K562 (cell line): Measurements from ENCODE around the gene HOXC4. TPM values are rescaled to one million over a fixed set of nuclear protein-coding genes. Genes with fewer than 3 reads are reported as not detected.
A peak's percentile ranks its signal among the peaks of the same experiment; 100 is the strongest.

ENCODE experiments used
- RAD21 ChIP-seq, 2 experiments: fragments of 250-450 bp in 1 of 2; fragments of 450-650 bp in 1 of 2; sonication (Bioruptor Pico) in 1 of 2; formaldehyde crosslinking in 1 of 2; IDR thresholded peaks in 1 of 2; conservative IDR thresholded peaks in 1 of 2; 2 replicates each; pipeline versions ENCODE4 v1.4.0 to v1.8.0; 2020 to 2022; ENCODE audit warnings: mild to moderate bottlenecking in 2 of 2, moderate library complexity in 1 of 2
- polyA plus RNA-seq, 8 experiments: library from polyadenylated mRNA; depleted of rRNA in 4 of 8; stranded (reverse) in 5 of 8; unstranded in 3 of 8; fragments of >200 nt; fragmentation: Nextera tagmentation in 2 of 8; fragmentation: Illumina TruSeq in 1 of 8; extraction: Ambion mirVana in 2 of 8; extraction: Trizol in 1 of 8; gene quantifications; 2 replicates each; pipeline versions ENCODE4 v1.2.1 to v1.2.3, GENCODE V29; 2011 to 2014; ENCODE audit warnings: inconsistent platforms in 1 of 8, missing spikeins in 1 of 8
- total RNA-seq, 7 experiments: library from RNA; depleted of rRNA in 6 of 7; stranded (reverse); fragments of >200 nt in 6 of 7; fragmentation: Illumina TruSeq in 2 of 7; extraction: Trizol in 2 of 7; gene quantifications; 2 replicates each; pipeline versions ENCODE4 v1.2.1 to v1.2.3, GENCODE V29; 2011 to 2021; ENCODE audit warnings: low replicate concordance in 1 of 7
- TF ChIP-seq, protein P1 (sequence below): sonication (generic); formaldehyde crosslinking; IDR thresholded peaks from 2 replicates; pipeline ENCODE4 v1.8.0; 2022; ENCODE audit warnings: mild to moderate bottlenecking, missing genetic modification reagents, borderline replicate concordance
- TF ChIP-seq, protein P2 (sequence below): fragments of 450-650 bp; IDR thresholded peaks from 2 replicates; pipeline ENCODE4 v1.6.1; 2016; ENCODE audit warnings: mild to moderate bottlenecking, moderate library complexity

Gene HOXC4
- total and polyA plus RNA-seq, 9 of the 15 experiments (the other 6 are each of a cell fraction or from before 2014, with no cell fraction given), result 0.06 to 1.5 (median 0.44) TPM; not detected in 1

DNA sequence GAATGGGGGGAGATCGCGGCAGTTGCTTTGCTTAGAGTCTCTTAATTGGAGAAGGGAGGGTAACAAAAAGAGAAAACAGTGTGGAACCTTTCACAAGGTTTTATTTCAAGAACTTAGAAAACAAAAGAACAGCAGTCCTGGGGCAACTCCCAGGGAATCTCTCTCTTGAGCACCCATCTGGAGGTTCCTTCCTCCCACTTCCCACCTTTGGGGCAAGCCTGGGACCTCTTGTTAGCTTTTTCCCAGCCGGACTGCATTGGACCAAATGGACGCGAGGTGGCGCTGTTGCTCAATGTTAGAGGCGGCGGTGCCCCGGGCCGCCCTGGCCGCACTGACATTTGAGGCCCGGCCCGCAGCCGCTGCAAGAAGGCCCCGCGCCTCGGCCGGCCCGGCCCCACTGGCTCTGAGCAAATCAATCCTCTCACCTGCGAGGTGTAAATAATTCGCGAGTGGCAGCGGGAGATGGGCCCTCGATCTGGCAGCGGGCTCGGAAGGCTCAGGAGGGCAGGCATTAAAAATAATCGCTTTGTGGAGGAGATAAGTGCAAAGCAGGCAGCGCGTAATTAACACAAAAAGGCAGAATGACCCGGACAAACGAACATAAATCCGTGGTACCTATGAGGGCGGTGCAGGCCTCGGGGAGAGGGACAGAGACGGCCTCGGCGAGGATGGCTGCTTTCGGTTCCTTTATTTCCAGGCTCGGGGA is 47.6 kb upstream of the HOXC4 start (continued):
- TF ChIP-seq, protein P1, sequence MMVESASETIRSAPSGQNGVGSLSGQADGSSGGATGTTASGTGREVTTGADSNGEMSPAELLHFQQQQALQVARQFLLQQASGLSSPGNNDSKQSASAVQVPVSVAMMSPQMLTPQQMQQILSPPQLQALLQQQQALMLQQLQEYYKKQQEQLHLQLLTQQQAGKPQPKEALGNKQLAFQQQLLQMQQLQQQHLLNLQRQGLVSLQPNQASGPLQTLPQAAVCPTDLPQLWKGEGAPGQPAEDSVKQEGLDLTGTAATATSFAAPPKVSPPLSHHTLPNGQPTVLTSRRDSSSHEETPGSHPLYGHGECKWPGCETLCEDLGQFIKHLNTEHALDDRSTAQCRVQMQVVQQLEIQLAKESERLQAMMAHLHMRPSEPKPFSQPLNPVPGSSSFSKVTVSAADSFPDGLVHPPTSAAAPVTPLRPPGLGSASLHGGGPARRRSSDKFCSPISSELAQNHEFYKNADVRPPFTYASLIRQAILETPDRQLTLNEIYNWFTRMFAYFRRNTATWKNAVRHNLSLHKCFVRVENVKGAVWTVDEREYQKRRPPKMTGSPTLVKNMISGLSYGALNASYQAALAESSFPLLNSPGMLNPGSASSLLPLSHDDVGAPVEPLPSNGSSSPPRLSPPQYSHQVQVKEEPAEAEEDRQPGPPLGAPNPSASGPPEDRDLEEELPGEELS (CRISPR knock-in tag), result no peak
- peak; percentile 96 to 98 for TF ChIP-seq RAD21 (CRISPR knock-in tag; conservative IDR thresholded peaks at IDR 0.05 in 1 of 2, IDR thresholded peaks at IDR 0.05 in 1 of 2)
- TF ChIP-seq, protein P2, sequence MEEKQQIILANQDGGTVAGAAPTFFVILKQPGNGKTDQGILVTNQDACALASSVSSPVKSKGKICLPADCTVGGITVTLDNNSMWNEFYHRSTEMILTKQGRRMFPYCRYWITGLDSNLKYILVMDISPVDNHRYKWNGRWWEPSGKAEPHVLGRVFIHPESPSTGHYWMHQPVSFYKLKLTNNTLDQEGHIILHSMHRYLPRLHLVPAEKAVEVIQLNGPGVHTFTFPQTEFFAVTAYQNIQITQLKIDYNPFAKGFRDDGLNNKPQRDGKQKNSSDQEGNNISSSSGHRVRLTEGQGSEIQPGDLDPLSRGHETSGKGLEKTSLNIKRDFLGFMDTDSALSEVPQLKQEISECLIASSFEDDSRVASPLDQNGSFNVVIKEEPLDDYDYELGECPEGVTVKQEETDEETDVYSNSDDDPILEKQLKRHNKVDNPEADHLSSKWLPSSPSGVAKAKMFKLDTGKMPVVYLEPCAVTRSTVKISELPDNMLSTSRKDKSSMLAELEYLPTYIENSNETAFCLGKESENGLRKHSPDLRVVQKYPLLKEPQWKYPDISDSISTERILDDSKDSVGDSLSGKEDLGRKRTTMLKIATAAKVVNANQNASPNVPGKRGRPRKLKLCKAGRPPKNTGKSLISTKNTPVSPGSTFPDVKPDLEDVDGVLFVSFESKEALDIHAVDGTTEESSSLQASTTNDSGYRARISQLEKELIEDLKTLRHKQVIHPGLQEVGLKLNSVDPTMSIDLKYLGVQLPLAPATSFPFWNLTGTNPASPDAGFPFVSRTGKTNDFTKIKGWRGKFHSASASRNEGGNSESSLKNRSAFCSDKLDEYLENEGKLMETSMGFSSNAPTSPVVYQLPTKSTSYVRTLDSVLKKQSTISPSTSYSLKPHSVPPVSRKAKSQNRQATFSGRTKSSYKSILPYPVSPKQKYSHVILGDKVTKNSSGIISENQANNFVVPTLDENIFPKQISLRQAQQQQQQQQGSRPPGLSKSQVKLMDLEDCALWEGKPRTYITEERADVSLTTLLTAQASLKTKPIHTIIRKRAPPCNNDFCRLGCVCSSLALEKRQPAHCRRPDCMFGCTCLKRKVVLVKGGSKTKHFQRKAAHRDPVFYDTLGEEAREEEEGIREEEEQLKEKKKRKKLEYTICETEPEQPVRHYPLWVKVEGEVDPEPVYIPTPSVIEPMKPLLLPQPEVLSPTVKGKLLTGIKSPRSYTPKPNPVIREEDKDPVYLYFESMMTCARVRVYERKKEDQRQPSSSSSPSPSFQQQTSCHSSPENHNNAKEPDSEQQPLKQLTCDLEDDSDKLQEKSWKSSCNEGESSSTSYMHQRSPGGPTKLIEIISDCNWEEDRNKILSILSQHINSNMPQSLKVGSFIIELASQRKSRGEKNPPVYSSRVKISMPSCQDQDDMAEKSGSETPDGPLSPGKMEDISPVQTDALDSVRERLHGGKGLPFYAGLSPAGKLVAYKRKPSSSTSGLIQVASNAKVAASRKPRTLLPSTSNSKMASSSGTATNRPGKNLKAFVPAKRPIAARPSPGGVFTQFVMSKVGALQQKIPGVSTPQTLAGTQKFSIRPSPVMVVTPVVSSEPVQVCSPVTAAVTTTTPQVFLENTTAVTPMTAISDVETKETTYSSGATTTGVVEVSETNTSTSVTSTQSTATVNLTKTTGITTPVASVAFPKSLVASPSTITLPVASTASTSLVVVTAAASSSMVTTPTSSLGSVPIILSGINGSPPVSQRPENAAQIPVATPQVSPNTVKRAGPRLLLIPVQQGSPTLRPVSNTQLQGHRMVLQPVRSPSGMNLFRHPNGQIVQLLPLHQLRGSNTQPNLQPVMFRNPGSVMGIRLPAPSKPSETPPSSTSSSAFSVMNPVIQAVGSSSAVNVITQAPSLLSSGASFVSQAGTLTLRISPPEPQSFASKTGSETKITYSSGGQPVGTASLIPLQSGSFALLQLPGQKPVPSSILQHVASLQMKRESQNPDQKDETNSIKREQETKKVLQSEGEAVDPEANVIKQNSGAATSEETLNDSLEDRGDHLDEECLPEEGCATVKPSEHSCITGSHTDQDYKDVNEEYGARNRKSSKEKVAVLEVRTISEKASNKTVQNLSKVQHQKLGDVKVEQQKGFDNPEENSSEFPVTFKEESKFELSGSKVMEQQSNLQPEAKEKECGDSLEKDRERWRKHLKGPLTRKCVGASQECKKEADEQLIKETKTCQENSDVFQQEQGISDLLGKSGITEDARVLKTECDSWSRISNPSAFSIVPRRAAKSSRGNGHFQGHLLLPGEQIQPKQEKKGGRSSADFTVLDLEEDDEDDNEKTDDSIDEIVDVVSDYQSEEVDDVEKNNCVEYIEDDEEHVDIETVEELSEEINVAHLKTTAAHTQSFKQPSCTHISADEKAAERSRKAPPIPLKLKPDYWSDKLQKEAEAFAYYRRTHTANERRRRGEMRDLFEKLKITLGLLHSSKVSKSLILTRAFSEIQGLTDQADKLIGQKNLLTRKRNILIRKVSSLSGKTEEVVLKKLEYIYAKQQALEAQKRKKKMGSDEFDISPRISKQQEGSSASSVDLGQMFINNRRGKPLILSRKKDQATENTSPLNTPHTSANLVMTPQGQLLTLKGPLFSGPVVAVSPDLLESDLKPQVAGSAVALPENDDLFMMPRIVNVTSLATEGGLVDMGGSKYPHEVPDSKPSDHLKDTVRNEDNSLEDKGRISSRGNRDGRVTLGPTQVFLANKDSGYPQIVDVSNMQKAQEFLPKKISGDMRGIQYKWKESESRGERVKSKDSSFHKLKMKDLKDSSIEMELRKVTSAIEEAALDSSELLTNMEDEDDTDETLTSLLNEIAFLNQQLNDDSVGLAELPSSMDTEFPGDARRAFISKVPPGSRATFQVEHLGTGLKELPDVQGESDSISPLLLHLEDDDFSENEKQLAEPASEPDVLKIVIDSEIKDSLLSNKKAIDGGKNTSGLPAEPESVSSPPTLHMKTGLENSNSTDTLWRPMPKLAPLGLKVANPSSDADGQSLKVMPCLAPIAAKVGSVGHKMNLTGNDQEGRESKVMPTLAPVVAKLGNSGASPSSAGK, result peak; percentile 9; the same call in 1 of the 2 replicates
